K562 (cell line): Measurements from ENCODE around the gene POM121. TPM values are rescaled to one million over a fixed set of nuclear protein-coding genes. Genes with fewer than 3 reads are reported as not detected.
"Not testable (repeated sequence)": the region's sequence is repeated elsewhere in the genome, so short reads cannot be mapped to it uniquely, and the experiment has no call there.

Experiments used
- FOXM1 ChIP-seq, 2 experiments: fragments of 450-650 bp in 1 of 2; sonication (generic) in 1 of 2; formaldehyde crosslinking in 1 of 2; IDR thresholded peaks; 2 replicates each; pipeline versions ENCODE4 v1.6.1 to v1.9.0; 2017 to 2022; ENCODE audit warnings: low read depth in 2 of 2, mild to moderate bottlenecking in 2 of 2, missing genetic modification reagents in 1 of 2, moderate library complexity in 1 of 2
- HNRNPLL ChIP-seq: fragments of 200-400 bp; formaldehyde crosslinking; IDR thresholded peaks from 2 replicates; pipeline ENCODE4 v1.6.1; 2017; ENCODE audit warnings: low read length, low read depth, mild to moderate bottlenecking; ENCODE audit not compliant: poor library complexity, severe bottlenecking
- LCOR ChIP-seq: sonication (generic); formaldehyde crosslinking; IDR thresholded peaks from 2 replicates; pipeline ENCODE4 v1.8.0; 2022; ENCODE audit warnings: mild to moderate bottlenecking, missing genetic modification reagents
- MYC ChIP-seq, 2 experiments: fragments of 250-450 bp in 1 of 2; sonication (Bioruptor Pico) in 1 of 2; IDR thresholded peaks; 2 replicates each; pipeline versions ENCODE4 v1.5.1 to v1.6.1; 2012 to 2021; ENCODE audit warnings: low read depth in 2 of 2, borderline replicate concordance in 1 of 2, improper control_type of control experiment in 1 of 2, low read length in 1 of 2, mild to moderate bottlenecking in 1 of 2, moderate library complexity in 1 of 2
- NFRKB ChIP-seq: fragments of 450-650 bp; IDR thresholded peaks from 2 replicates; pipeline ENCODE4 v1.6.1; 2016; ENCODE audit warnings: low read depth
- NONO ChIP-seq, 2 experiments: fragments of 200-400 bp in 1 of 2; fragments of 450-650 bp in 1 of 2; formaldehyde crosslinking in 1 of 2; IDR thresholded peaks; 2 replicates each; pipeline ENCODE4 v1.6.1; 2017; ENCODE audit warnings: low read depth in 2 of 2, mild to moderate bottlenecking in 2 of 2, moderate library complexity in 2 of 2, low read length in 1 of 2
- NRF1 ChIP-seq, 2 experiments: fragments of 450-650 bp; IDR thresholded peaks in 1 of 2; conservative IDR thresholded peaks in 1 of 2; 2 replicates each; pipeline ENCODE4 v1.6.1; 2014; ENCODE audit warnings: mild to moderate bottlenecking in 2 of 2
- PHF8 ChIP-seq: fragments of 200-600 bp; sonication (generic); IDR thresholded peaks from 2 replicates; pipeline ENCODE4 v1.6.1; 2012; ENCODE audit warnings: mixed run types, mild to moderate bottlenecking, inconsistent platforms, low read length, moderate library complexity, borderline replicate concordance
- POLR2A ChIP-seq: fragments of 450-650 bp; conservative IDR thresholded peaks from 2 replicates; pipeline ENCODE4 v1.6.1; 2016
- POLR2AphosphoS5 ChIP-seq: IDR thresholded peaks from 2 replicates; pipeline ENCODE4 v1.6.1; 2011; ENCODE audit warnings: mild to moderate bottlenecking, low read depth, low read length, moderate library complexity; ENCODE audit not compliant: control insufficient read depth, insufficient read depth
- RNF2 ChIP-seq: sonication (generic); IDR thresholded peaks from 2 replicates; pipeline ENCODE4 v1.6.1; 2016
- SAFB ChIP-seq: fragments of 200-400 bp; formaldehyde crosslinking; IDR thresholded peaks from 2 replicates; pipeline ENCODE4 v1.6.1; 2017; ENCODE audit warnings: low read depth, low read length, borderline replicate concordance
- SIN3A ChIP-seq, 2 experiments: fragments of 150-350 bp in 1 of 2; IDR thresholded peaks; 2 replicates each; pipeline ENCODE4 v1.6.1; 2011 to 2016; ENCODE audit warnings: borderline replicate concordance in 2 of 2, low read depth in 2 of 2, low read length in 2 of 2, mild to moderate bottlenecking in 2 of 2, moderate library complexity in 2 of 2; ENCODE audit not compliant: control insufficient read depth in 1 of 2
- SMAD4 ChIP-seq: fragments of 250-450 bp; sonication (Bioruptor Pico); conservative IDR thresholded peaks from 2 replicates; pipeline ENCODE4 v1.8.0; 2021; ENCODE audit warnings: inconsistent platforms, mild to moderate bottlenecking, moderate library complexity
- polyA plus RNA-seq, 8 experiments: library from polyadenylated mRNA; depleted of rRNA in 4 of 8; stranded (reverse) in 5 of 8; unstranded in 3 of 8; fragments of >200 nt; fragmentation: Nextera tagmentation in 2 of 8; fragmentation: Illumina TruSeq in 1 of 8; extraction: Ambion mirVana in 2 of 8; extraction: Trizol in 1 of 8; gene quantifications; 2 replicates each; pipeline versions ENCODE4 v1.2.1 to v1.2.3, GENCODE V29; 2011 to 2014; ENCODE audit warnings: inconsistent platforms in 1 of 8, missing spikeins in 1 of 8
- total RNA-seq, 7 experiments: library from RNA; depleted of rRNA in 6 of 7; stranded (reverse); fragments of >200 nt in 6 of 7; fragmentation: Illumina TruSeq in 2 of 7; extraction: Trizol in 2 of 7; gene quantifications; 2 replicates each; pipeline versions ENCODE4 v1.2.1 to v1.2.3, GENCODE V29; 2011 to 2021; ENCODE audit warnings: low replicate concordance in 1 of 7
- TF ChIP-seq, protein P1 (sequence below), 3 experiments: fragments of 200-800 bp in 1 of 3; fragments of 250-450 bp in 1 of 3; fragments of 450-650 bp in 1 of 3; sonication (Bioruptor Pico) in 1 of 3; sonication (Bioruptor generic) in 1 of 3; formaldehyde crosslinking in 1 of 3; IDR thresholded peaks; 2 replicates each; pipeline versions ENCODE4 v1.6.1 to v1.8.0; 2016 to 2022; ENCODE audit warnings: mild to moderate bottlenecking in 2 of 3, missing genetic modification characterization in 2 of 3, missing compliant biosample characterization in 1 of 3, moderate library complexity in 1 of 3
- TF ChIP-seq, protein P2 (sequence below): fragments of 250-450 bp; sonication (Bioruptor Pico); IDR thresholded peaks from 2 replicates; pipeline ENCODE4 v1.9.0; 2021; ENCODE audit warnings: mild to moderate bottlenecking, inconsistent platforms
- TF ChIP-seq, protein P3 (sequence below): sonication (generic); formaldehyde crosslinking; IDR thresholded peaks from 2 replicates; pipeline ENCODE4 v1.8.0; 2023; ENCODE audit warnings: mild to moderate bottlenecking, missing genetic modification reagents

Gene POM121
- total and polyA plus RNA-seq, 9 of the 15 experiments (the other 6 are each of a cell fraction or from before 2014, with no cell fraction given), result 3.6 to 112 (median 12.5) TPM

DNA sequence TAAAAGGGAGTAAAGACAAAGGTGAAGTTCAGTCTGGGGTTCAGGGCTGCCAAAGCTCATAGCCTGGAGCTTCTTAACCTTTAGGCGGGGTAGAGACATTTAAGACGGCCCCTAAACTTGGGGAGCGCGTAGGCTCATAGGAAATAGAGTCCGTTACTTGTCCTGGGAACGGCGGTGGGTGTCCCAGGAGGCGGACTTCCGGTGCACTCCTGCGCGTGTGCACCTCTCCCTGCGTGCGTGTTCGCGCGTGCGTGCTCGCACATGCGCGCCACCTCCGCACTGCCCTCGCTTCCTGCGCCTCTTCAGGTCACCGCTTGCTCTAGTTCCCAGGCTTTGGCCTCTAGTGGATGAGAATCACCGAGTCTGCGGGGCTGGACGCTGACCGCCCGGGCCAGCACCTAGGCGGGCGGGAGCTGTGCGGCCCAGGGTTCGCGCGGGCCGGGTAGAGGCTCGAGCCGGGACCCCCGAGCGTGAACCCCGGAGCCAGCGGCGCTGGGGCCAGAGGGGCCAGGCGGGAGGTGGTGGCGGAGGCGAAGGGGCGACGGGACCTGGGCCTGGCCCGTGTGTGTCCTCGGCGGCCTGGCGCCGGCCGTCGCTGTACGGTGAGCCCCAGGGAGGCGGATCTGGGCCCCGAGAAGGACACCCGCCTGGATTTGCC is 45.7 kb upstream of the POM121 start (continued):
- TF ChIP-seq SAFB (0 out of 2 replicates have a peak, but pooled peaks have one; percentile 26), HNRNPLL (peak; percentile 86), POLR2A (peak; percentile 86), NONO (IDR thresholded peaks at IDR 0.05; ENCODE audit: low read depth in 2 of 2, low read length in 1 of 2) (0 out of 4 replicates have a peak, but pooled peaks of 1 of the 2 experiments have one; percentile 17), NFRKB (0 out of 2 replicates have a peak, but pooled peaks have one; percentile 10), SMAD4 (CRISPR knock-in tag) (peak; percentile 41; the same call in 1 of the 2 replicates), MYC (IDR thresholded peaks at IDR 0.05; ENCODE audit: low read depth, low read length) (peak; percentile 89; the same call in 1 of the 2 replicates), MYC (CRISPR knock-in tag; IDR thresholded peaks at IDR 0.05; ENCODE audit: borderline replicate concordance, low read depth) (peak; percentile 29; the same call in 1 of the 2 replicates), LCOR (CRISPR knock-in tag) (peak; percentile 79), FOXM1 (IDR thresholded peaks at IDR 0.05; ENCODE audit: low read depth) (peak; percentile 75), RNF2 (peak; percentile 45; the same call in 1 of the 2 replicates), POLR2AphosphoS5 (peak; percentile 72; the same call in 1 of the 2 replicates), SIN3A (IDR thresholded peaks at IDR 0.05; ENCODE audit: borderline replicate concordance in 2 of 2, control insufficient read depth in 1 of 2, low read depth in 2 of 2, low read length in 2 of 2) (peak in 1 of 2 experiments; percentile 55; a peak in 1 of 4 replicates), PHF8 (peak; percentile 59; the same call in 1 of the 2 replicates), NRF1 (conservative IDR thresholded peaks at IDR 0.05 in 1 of 2, IDR thresholded peaks at IDR 0.05 in 1 of 2) (peak; percentile 99)
- TF ChIP-seq, protein P1, sequence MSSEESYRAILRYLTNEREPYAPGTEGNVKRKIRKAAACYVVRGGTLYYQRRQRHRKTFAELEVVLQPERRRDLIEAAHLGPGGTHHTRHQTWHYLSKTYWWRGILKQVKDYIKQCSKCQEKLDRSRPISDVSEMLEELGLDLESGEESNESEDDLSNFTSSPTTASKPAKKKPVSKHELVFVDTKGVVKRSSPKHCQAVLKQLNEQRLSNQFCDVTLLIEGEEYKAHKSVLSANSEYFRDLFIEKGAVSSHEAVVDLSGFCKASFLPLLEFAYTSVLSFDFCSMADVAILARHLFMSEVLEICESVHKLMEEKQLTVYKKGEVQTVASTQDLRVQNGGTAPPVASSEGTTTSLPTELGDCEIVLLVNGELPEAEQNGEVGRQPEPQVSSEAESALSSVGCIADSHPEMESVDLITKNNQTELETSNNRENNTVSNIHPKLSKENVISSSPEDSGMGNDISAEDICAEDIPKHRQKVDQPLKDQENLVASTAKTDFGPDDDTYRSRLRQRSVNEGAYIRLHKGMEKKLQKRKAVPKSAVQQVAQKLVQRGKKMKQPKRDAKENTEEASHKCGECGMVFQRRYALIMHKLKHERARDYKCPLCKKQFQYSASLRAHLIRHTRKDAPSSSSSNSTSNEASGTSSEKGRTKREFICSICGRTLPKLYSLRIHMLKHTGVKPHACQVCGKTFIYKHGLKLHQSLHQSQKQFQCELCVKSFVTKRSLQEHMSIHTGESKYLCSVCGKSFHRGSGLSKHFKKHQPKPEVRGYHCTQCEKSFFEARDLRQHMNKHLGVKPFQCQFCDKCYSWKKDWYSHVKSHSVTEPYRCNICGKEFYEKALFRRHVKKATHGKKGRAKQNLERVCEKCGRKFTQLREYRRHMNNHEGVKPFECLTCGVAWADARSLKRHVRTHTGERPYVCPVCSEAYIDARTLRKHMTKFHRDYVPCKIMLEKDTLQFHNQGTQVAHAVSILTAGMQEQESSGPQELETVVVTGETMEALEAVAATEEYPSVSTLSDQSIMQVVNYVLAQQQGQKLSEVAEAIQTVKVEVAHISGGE (CRISPR knock-in tag; IDR thresholded peaks at IDR 0.05), result peak in 2 of 3 experiments; percentile 70 to 94; a peak in 3 of 6 replicates
- TF ChIP-seq, protein P2, sequence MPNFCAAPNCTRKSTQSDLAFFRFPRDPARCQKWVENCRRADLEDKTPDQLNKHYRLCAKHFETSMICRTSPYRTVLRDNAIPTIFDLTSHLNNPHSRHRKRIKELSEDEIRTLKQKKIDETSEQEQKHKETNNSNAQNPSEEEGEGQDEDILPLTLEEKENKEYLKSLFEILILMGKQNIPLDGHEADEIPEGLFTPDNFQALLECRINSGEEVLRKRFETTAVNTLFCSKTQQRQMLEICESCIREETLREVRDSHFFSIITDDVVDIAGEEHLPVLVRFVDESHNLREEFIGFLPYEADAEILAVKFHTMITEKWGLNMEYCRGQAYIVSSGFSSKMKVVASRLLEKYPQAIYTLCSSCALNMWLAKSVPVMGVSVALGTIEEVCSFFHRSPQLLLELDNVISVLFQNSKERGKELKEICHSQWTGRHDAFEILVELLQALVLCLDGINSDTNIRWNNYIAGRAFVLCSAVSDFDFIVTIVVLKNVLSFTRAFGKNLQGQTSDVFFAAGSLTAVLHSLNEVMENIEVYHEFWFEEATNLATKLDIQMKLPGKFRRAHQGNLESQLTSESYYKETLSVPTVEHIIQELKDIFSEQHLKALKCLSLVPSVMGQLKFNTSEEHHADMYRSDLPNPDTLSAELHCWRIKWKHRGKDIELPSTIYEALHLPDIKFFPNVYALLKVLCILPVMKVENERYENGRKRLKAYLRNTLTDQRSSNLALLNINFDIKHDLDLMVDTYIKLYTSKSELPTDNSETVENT (CRISPR knock-in tag), result peak; percentile 61; the same call in 1 of the 2 replicates
- TF ChIP-seq, protein P3, sequence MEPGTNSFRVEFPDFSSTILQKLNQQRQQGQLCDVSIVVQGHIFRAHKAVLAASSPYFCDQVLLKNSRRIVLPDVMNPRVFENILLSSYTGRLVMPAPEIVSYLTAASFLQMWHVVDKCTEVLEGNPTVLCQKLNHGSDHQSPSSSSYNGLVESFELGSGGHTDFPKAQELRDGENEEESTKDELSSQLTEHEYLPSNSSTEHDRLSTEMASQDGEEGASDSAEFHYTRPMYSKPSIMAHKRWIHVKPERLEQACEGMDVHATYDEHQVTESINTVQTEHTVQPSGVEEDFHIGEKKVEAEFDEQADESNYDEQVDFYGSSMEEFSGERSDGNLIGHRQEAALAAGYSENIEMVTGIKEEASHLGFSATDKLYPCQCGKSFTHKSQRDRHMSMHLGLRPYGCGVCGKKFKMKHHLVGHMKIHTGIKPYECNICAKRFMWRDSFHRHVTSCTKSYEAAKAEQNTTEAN (CRISPR knock-in tag), result 0 out of 2 replicates have a peak, but pooled peaks have one; percentile 46
- not testable (repeated sequence) for TF ChIP-seq FOXM1 (CRISPR knock-in tag; IDR thresholded peaks at IDR 0.05; ENCODE audit: low read depth)
